A549 (cell line): Measurements from ENCODE around the gene NIM1K.
"Not testable (repeated sequence)": the region's sequence is repeated elsewhere in the genome, so short reads cannot be mapped to it uniquely, and the experiment has no call there.

Experiments
- EHMT2 ChIP-seq: fragments of 200-600 bp; sonication (generic); IDR thresholded peaks from 2 replicates; pipeline ENCODE4 v1.6.1; 2016; ENCODE audit warnings: antibody characterized with exemption, low read depth, mild to moderate bottlenecking, moderate library complexity
- EP300 ChIP-seq, 2 experiments: fragments of >200 bp; sonication (Bioruptor Twin); formaldehyde crosslinking; IDR thresholded peaks; 2 replicates in 1 of 2; 3 replicates in 1 of 2; pipeline ENCODE4 v1.6.1; 2016 to 2017
- KDM5A ChIP-seq: fragments of 200-600 bp; sonication (generic); IDR thresholded peaks from 2 replicates; pipeline ENCODE4 v1.6.1; 2016; ENCODE audit warnings: antibody characterized with exemption, mild to moderate bottlenecking
- MAFK ChIP-seq: fragments of 450-650 bp; IDR thresholded peaks from 2 replicates; pipeline ENCODE4 v1.6.1; 2014; ENCODE audit not compliant: partially characterized antibody
- POLR2A ChIP-seq: IDR thresholded peaks from 2 replicates; pipeline ENCODE4 v1.6.1; 2012; ENCODE audit warnings: mild to moderate bottlenecking, low read length
- RAD21 ChIP-seq, 2 experiments: fragments of >200 bp in 1 of 2; sonication (Bioruptor Twin) in 1 of 2; formaldehyde crosslinking in 1 of 2; IDR thresholded peaks in 1 of 2; conservative IDR thresholded peaks in 1 of 2; 2 replicates in 1 of 2; 3 replicates in 1 of 2; pipeline ENCODE4 v1.6.1; 2012 to 2018; ENCODE audit warnings: inconsistent platforms in 1 of 2
- RFX5 ChIP-seq: fragments of 450-650 bp; IDR thresholded peaks from 2 replicates; pipeline ENCODE4 v1.7.1; 2014; ENCODE audit warnings: antibody characterized with exemption, mild to moderate bottlenecking, moderate library complexity
- SMC3 ChIP-seq: fragments of >200 bp; sonication (Bioruptor Twin); formaldehyde crosslinking; IDR thresholded peaks from 3 replicates; pipeline ENCODE4 v1.6.1; 2018; ENCODE audit warnings: inconsistent platforms
- TFCP2L1 ChIP-seq: fragments of 250-450 bp; sonication (Bioruptor Pico); IDR thresholded peaks from 2 replicates; pipeline ENCODE4 v1.5.0; 2021; ENCODE audit warnings: mild to moderate bottlenecking
- TF ChIP-seq, protein P1 (sequence below): fragments of >200 bp; sonication (Bioruptor Twin); formaldehyde crosslinking; IDR thresholded peaks from 3 replicates; pipeline ENCODE4 v1.5.1; 2016
- TF ChIP-seq, protein P2 (sequence below): fragments of 200-600 bp; sonication (generic); IDR thresholded peaks from 2 replicates; pipeline ENCODE4 v1.6.1; 2016; ENCODE audit warnings: antibody characterized with exemption, mild to moderate bottlenecking, moderate library complexity
- TF ChIP-seq, protein P3 (sequence below): fragments of 450-650 bp; IDR thresholded peaks from 2 replicates; pipeline ENCODE4 v1.6.1; 2014; ENCODE audit warnings: antibody characterized with exemption
- TF ChIP-seq, protein P4 (sequence below): IDR thresholded peaks from 2 replicates; pipeline ENCODE4 v1.6.1; 2012

DNA sequence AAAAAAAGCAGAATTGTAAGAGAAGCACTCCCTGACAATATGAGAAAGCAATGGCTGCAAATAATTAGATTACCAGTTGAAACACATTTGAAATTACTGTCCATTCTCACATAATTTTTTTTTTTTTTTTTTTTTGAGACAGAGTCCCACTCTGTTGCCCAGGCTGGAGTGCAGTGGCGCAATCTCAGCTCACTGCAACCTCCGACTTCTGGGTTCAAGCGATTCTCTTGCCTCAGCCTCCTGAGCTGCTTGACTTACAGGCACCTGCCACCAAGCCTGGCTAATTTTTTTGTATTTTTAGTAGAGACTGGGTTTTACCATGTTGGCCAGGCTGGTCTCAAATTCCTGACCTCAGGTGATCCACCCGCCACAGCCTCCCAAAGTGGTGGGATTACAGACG is 114.9 kb downstream of the NIM1K start:
- TF ChIP-seq, protein P1, sequence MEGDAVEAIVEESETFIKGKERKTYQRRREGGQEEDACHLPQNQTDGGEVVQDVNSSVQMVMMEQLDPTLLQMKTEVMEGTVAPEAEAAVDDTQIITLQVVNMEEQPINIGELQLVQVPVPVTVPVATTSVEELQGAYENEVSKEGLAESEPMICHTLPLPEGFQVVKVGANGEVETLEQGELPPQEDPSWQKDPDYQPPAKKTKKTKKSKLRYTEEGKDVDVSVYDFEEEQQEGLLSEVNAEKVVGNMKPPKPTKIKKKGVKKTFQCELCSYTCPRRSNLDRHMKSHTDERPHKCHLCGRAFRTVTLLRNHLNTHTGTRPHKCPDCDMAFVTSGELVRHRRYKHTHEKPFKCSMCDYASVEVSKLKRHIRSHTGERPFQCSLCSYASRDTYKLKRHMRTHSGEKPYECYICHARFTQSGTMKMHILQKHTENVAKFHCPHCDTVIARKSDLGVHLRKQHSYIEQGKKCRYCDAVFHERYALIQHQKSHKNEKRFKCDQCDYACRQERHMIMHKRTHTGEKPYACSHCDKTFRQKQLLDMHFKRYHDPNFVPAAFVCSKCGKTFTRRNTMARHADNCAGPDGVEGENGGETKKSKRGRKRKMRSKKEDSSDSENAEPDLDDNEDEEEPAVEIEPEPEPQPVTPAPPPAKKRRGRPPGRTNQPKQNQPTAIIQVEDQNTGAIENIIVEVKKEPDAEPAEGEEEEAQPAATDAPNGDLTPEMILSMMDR: not testable (repeated sequence)
- not testable (repeated sequence) for TF ChIP-seq RFX5; EP300 (IDR thresholded peaks at IDR 0.05); POLR2A; SMC3; TFCP2L1; EHMT2; RAD21 (conservative IDR thresholded peaks at IDR 0.05 in 1 of 2, IDR thresholded peaks at IDR 0.05 in 1 of 2); MAFK; KDM5A
- TF ChIP-seq, protein P2, sequence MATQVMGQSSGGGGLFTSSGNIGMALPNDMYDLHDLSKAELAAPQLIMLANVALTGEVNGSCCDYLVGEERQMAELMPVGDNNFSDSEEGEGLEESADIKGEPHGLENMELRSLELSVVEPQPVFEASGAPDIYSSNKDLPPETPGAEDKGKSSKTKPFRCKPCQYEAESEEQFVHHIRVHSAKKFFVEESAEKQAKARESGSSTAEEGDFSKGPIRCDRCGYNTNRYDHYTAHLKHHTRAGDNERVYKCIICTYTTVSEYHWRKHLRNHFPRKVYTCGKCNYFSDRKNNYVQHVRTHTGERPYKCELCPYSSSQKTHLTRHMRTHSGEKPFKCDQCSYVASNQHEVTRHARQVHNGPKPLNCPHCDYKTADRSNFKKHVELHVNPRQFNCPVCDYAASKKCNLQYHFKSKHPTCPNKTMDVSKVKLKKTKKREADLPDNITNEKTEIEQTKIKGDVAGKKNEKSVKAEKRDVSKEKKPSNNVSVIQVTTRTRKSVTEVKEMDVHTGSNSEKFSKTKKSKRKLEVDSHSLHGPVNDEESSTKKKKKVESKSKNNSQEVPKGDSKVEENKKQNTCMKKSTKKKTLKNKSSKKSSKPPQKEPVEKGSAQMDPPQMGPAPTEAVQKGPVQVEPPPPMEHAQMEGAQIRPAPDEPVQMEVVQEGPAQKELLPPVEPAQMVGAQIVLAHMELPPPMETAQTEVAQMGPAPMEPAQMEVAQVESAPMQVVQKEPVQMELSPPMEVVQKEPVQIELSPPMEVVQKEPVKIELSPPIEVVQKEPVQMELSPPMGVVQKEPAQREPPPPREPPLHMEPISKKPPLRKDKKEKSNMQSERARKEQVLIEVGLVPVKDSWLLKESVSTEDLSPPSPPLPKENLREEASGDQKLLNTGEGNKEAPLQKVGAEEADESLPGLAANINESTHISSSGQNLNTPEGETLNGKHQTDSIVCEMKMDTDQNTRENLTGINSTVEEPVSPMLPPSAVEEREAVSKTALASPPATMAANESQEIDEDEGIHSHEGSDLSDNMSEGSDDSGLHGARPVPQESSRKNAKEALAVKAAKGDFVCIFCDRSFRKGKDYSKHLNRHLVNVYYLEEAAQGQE: not testable (repeated sequence)
- TF ChIP-seq, protein P3, sequence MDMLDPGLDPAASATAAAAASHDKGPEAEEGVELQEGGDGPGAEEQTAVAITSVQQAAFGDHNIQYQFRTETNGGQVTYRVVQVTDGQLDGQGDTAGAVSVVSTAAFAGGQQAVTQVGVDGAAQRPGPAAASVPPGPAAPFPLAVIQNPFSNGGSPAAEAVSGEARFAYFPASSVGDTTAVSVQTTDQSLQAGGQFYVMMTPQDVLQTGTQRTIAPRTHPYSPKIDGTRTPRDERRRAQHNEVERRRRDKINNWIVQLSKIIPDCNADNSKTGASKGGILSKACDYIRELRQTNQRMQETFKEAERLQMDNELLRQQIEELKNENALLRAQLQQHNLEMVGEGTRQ: not testable (repeated sequence)
- TF ChIP-seq, protein P4, sequence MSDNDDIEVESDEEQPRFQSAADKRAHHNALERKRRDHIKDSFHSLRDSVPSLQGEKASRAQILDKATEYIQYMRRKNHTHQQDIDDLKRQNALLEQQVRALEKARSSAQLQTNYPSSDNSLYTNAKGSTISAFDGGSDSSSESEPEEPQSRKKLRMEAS: not testable (repeated sequence)
